MM.1S (cell line): ENCODE measurements around the gene PILRB.
A peak's percentile ranks its signal among the peaks of the same experiment; 100 is the strongest.

Experiments
- DNase-seq: peaks from one replicate; pipeline ENCODE4 v3.0.0-alpha.2; 2015
- H2AFZ ChIP-seq: fragments of 300-600 bp; sonication (generic); 2 replicates; pipeline ENCODE4 v1.6.0; 2016; ENCODE audit warnings: antibody characterized with exemption, low read length
- H3F3A ChIP-seq: fragments of 300-600 bp; sonication (generic); 2 replicates; pipeline ENCODE4 v1.6.1; 2016; ENCODE audit warnings: mild to moderate bottlenecking, antibody characterized with exemption, low read length, moderate library complexity, mixed read lengths; ENCODE audit not compliant: insufficient read depth
- H3K27ac ChIP-seq: fragments of 300-600 bp; sonication (generic); 2 replicates; pipeline ENCODE4 v1.5.1; 2016; ENCODE audit warnings: mild to moderate bottlenecking, low read length
- H3K27me3 ChIP-seq: fragments of 300-600 bp; sonication (generic); replicated peaks from 2 replicates; pipeline ENCODE4 v1.6.0; 2016; ENCODE audit warnings: low read length; ENCODE audit not compliant: insufficient read depth
- H3K36me3 ChIP-seq: fragments of 300-600 bp; sonication (generic); replicated peaks from 2 replicates; pipeline ENCODE4 v1.6.1; 2016; ENCODE audit warnings: mild to moderate bottlenecking, low read length, mixed read lengths; ENCODE audit not compliant: insufficient read depth
- H3K4me1 ChIP-seq: fragments of 300-600 bp; sonication (generic); 2 replicates; pipeline ENCODE4 v1.6.1; 2016; ENCODE audit warnings: low read length, mixed read lengths
- H3K4me2 ChIP-seq: fragments of 300-600 bp; sonication (generic); 2 replicates; pipeline ENCODE4 v1.6.0; 2016; ENCODE audit warnings: low read depth, low read length
- H3K4me3 ChIP-seq: fragments of 300-600 bp; sonication (generic); 2 replicates; pipeline ENCODE4 v1.5.1; 2016; ENCODE audit warnings: low read length, mixed read lengths
- H3K79me2 ChIP-seq: fragments of 300-600 bp; sonication (generic); 2 replicates; pipeline ENCODE4 v1.6.1; 2016; ENCODE audit warnings: mixed run types, low read length, mixed read lengths
- H3K9ac ChIP-seq: fragments of 300-600 bp; sonication (generic); 2 replicates; pipeline ENCODE4 v1.6.1; 2016; ENCODE audit warnings: low read length, mixed read lengths
- H3K9me2 ChIP-seq: fragments of 300-600 bp; sonication (generic); replicated peaks from 2 replicates; pipeline ENCODE4 v1.6.1; 2016; ENCODE audit warnings: mild to moderate bottlenecking, low read length, mixed read lengths; ENCODE audit not compliant: insufficient read depth
- H3K9me3 ChIP-seq: fragments of 300-600 bp; sonication (generic); replicated peaks from 2 replicates; pipeline ENCODE4 v1.6.1; 2016; ENCODE audit warnings: mild to moderate bottlenecking, low read length, mixed read lengths; ENCODE audit not compliant: insufficient read depth
- H4K20me1 ChIP-seq: fragments of 300-600 bp; sonication (generic); 2 replicates; pipeline ENCODE4 v1.6.1; 2016; ENCODE audit warnings: mild to moderate bottlenecking, low read length, moderate library complexity, mixed read lengths; ENCODE audit not compliant: insufficient read depth
- CTCF ChIP-seq: fragments of 300-600 bp; sonication (generic); IDR thresholded peaks from 2 replicates; pipeline ENCODE4 v1.5.1; 2016; ENCODE audit warnings: antibody characterized with exemption, low read length, mixed read lengths
- EZH2 ChIP-seq: fragments of 300-600 bp; sonication (generic); optimal IDR thresholded peaks from 2 replicates; pipeline ENCODE3; 2017; ENCODE audit warnings: low read depth, mild to moderate bottlenecking, antibody characterized with exemption, low read length, mixed read lengths
- EZH2phosphoT487 ChIP-seq: fragments of 300-600 bp; sonication (generic); IDR thresholded peaks from 2 replicates; pipeline ENCODE4 v1.6.1; 2018; ENCODE audit warnings: antibody characterized with exemption, low read length

Gene PILRB

DNA sequence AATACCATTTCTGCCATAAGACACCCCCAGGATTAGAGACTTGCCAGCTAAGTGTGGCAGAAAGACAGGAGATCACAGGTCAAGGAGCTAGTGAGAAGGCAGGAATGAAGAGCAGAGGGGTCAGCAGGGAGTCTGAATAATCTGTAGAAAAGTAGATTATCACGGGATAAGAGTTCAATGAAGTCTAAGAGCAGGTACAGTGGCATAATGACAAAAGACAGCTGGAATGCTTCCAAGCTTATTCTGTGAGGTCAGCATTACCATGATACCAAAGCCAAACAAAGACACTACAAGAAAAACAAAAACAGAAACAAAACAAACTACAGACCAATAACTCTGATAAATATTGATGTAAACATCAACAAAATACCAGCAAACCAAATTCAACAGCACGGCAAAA lies 36.2 kb downstream of the PILRB start:
- Histone ChIP-seq H3F3A (peaks cover 21% of the 10 kb centered on the region), H2AFZ (no peak overlapping the region), H3K36me3 (no peaks in the 10 kb centered on the region), H3K4me1 (peaks cover 18% of the 10 kb centered on the region), H3K9ac (no peak overlapping the region), H4K20me1 (no peaks in the 10 kb centered on the region), H3K79me2 (no peaks in the 10 kb centered on the region), H3K9me3 (no peaks in the 10 kb centered on the region), H3K27me3 (peaks cover 18% of the 10 kb centered on the region), H3K9me2 (no peaks in the 10 kb centered on the region), H3K27ac (no peak overlapping the region), H3K4me2 (no peak overlapping the region), H3K4me3 (no peak overlapping the region)
- DNase-seq, result no peak
- TF ChIP-seq EZH2phosphoT487 (no peak), EZH2 (no peak), CTCF (no peak)

DNA sequence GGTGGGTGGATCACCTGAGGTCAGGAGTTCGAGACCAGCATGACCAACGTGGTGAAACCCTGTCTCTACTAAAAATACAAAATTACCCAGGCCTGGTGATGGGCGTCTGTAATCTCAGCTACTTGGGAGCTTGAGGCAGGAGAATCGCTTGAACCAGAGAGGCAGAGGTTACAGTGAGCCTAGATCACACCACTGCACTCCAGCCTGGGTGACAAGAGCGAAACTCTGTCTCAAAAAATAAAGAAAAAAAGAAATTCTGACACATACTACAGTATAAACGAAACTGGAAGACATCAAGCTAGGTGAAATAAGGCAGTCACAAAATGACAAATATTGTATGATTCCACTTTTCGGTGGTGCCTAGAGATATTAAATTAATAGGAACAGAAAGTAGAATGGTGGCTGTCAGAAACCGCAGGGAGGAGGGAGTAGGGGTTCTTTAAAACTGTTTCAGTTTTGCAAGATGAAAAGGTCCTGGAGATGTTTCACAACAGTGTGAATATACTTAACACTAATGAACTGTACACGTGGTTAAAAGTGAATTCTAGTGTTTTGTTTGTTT lies 38.6 kb downstream of the PILRB start:
- Histone ChIP-seq H3K27ac (peak overlapping the region; percentile 85; the same call in 1 of the 2 replicates), H3K79me2 (no peaks in the 10 kb centered on the region), H3K4me1 (peaks cover 18% of the 10 kb centered on the region), H3K27me3 (peaks cover 18% of the 10 kb centered on the region), H3F3A (peaks cover 21% of the 10 kb centered on the region), H3K9me3 (no peaks in the 10 kb centered on the region), H4K20me1 (no peaks in the 10 kb centered on the region), H3K9ac (peak overlapping the region; percentile 19; the same call in 1 of the 2 replicates), H3K4me2 (peak overlapping the region; percentile 51; the same call in 1 of the 2 replicates), H3K9me2 (no peaks in the 10 kb centered on the region), H2AFZ (no peak overlapping the region), H3K36me3 (no peaks in the 10 kb centered on the region), H3K4me3 (no peak overlapping the region)
- TF ChIP-seq CTCF, result no peak
- no peak for TF ChIP-seq EZH2
- no peak for TF ChIP-seq EZH2phosphoT487
- DNase-seq, result peak; percentile 87

- H3K4me1 ChIP-seq, result peaks cover 18% of the 10 kb centered on the region
- peaks cover 18% of the 10 kb centered on the region for H3K27me3 ChIP-seq
- peak overlapping the region; percentile 51 for H3K4me2 ChIP-seq
- H3K9ac ChIP-seq, result no peak overlapping the region
- TF ChIP-seq CTCF (no peak), EZH2phosphoT487 (no peak), EZH2 (no peak)
- H3K9me3 ChIP-seq, result no peaks in the 10 kb centered on the region
- no peak overlapping the region for H2AFZ ChIP-seq
- H3K36me3 ChIP-seq, result no peaks in the 10 kb centered on the region
- DNase-seq, result no peak
- H3K79me2 ChIP-seq, result no peaks in the 10 kb centered on the region
- no peaks in the 10 kb centered on the region for H4K20me1 ChIP-seq
- H3K4me3 ChIP-seq, result no peak overlapping the region
- H3K9me2 ChIP-seq, result no peaks in the 10 kb centered on the region
- peak overlapping the region; percentile 85; the same call in 1 of the 2 replicates for H3K27ac ChIP-seq
- H3F3A ChIP-seq, result peaks cover 21% of the 10 kb centered on the region
These were observed 39.6 kb downstream of the PILRB start for GRCh38 chr7:100397315-100398081.
